ENCODE data around the gene AASDH. TPM values are rescaled to one million over a fixed set of nuclear protein-coding genes. Genes with fewer than 3 reads are reported as not detected.

AASDH gene
- polyA plus RNA-seq, 1 of the 3 experiments (the other 2 are of a cell fraction): 4.4 TPM

DNA sequence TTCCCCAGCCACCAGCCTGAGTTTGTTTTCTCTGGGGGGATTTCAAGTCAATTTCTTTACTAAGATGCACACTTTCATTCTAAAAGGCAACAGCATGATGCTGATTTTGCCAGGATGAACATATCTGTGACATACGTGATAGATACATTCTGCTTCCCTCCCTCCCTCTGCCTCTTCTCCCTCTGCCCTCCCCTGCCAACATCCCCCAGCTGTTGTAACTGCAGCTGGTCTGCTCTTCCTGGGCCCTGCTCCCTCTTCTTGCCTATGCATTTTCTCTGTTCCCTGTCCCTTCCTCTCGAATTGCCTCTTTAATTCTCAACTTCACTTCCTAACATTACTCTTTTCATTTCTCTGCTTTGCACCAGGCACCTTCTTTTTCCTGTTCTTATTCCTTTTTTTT lies 83.4 kb downstream of the AASDH start:
- ChIA-PET CTCF (no interaction called here), POLR2A (no interaction called here)
- Histone ChIP-seq H4K20me1 (ENCODE audit: insufficient read depth) (no peaks in the 10 kb centered on the region), H2AFZ (ENCODE audit: low read depth) (no peak overlapping the region), H3K36me3 (replicated peaks in 1 of 2; ENCODE audit: control insufficient read depth in 1 of 2, insufficient read depth in 2 of 2, low read length in 1 of 2) (no peaks in the 10 kb centered on the region), H3K4me1 (ENCODE audit: control insufficient read depth in 1 of 2, insufficient read depth in 2 of 2, low read depth in 1 of 2, low read length in 1 of 2) (no peaks in the 10 kb centered on the region; a peak in 2 of 4 replicates), H3K9me2 (no peaks in the 10 kb centered on the region), H3K27me3 (ENCODE audit: insufficient read depth) (no peaks in the 10 kb centered on the region), H3K79me2 (ENCODE audit: insufficient read depth) (no peaks in the 10 kb centered on the region), H3K4me3 (ENCODE audit: low read depth in 2 of 2, low read length in 1 of 2) (no peak overlapping the region), H3K27ac (ENCODE audit: low read depth in 2 of 2, low read length in 1 of 2) (no peak overlapping the region), H3K9me3 (no peaks in the 10 kb centered on the region), H3K9ac (no peak overlapping the region), H3F3A (replicated peaks; ENCODE audit: insufficient read depth) (peaks cover 7% of the 10 kb centered on the region), H3K4me2 (no peak overlapping the region)
- 85% methylated on average over 2 of the region's 2 CpGs for WGBS (ENCODE audit: low lambda C conversion rate)
- TF ChIP-seq FOXM1 (IDR thresholded peaks at IDR 0.05; ENCODE audit: low read depth): no peak
- TF ChIP-seq YY1 (IDR thresholded peaks at IDR 0.05; ENCODE audit: low read depth): no peak
- TF ChIP-seq, protein P1, sequence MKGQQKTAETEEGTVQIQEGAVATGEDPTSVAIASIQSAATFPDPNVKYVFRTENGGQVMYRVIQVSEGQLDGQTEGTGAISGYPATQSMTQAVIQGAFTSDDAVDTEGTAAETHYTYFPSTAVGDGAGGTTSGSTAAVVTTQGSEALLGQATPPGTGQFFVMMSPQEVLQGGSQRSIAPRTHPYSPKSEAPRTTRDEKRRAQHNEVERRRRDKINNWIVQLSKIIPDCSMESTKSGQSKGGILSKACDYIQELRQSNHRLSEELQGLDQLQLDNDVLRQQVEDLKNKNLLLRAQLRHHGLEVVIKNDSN (IDR thresholded peaks at IDR 0.05; ENCODE audit: borderline replicate concordance, low read depth): no peak
- TF ChIP-seq, protein P2, sequence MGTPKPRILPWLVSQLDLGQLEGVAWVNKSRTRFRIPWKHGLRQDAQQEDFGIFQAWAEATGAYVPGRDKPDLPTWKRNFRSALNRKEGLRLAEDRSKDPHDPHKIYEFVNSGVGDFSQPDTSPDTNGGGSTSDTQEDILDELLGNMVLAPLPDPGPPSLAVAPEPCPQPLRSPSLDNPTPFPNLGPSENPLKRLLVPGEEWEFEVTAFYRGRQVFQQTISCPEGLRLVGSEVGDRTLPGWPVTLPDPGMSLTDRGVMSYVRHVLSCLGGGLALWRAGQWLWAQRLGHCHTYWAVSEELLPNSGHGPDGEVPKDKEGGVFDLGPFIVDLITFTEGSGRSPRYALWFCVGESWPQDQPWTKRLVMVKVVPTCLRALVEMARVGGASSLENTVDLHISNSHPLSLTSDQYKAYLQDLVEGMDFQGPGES (IDR thresholded peaks at IDR 0.05; ENCODE audit: low read depth, low read length): no peak
- no peak for TF ChIP-seq RFX5 (IDR thresholded peaks at IDR 0.05; ENCODE audit: low read length)
- no peak for TF ChIP-seq SIN3A (IDR thresholded peaks at IDR 0.05; ENCODE audit: borderline replicate concordance, low read depth, low read length)
- TF ChIP-seq NRF1 (IDR thresholded peaks at IDR 0.05; ENCODE audit: low read depth, low read length): no peak
- TF ChIP-seq TCF12 (IDR thresholded peaks at IDR 0.05): no peak
- TF ChIP-seq POLR2AphosphoS5 (IDR thresholded peaks at IDR 0.05; ENCODE audit: low read depth, low read length): no peak
- TF ChIP-seq, protein P3, sequence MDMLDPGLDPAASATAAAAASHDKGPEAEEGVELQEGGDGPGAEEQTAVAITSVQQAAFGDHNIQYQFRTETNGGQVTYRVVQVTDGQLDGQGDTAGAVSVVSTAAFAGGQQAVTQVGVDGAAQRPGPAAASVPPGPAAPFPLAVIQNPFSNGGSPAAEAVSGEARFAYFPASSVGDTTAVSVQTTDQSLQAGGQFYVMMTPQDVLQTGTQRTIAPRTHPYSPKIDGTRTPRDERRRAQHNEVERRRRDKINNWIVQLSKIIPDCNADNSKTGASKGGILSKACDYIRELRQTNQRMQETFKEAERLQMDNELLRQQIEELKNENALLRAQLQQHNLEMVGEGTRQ (IDR thresholded peaks at IDR 0.05; ENCODE audit: borderline replicate concordance, low read depth, low read length): no peak
- no peak for TF ChIP-seq RCOR1 (IDR thresholded peaks at IDR 0.05; ENCODE audit: low read length)
- no peak for TF ChIP-seq JUND (IDR thresholded peaks at IDR 0.05)
- TF ChIP-seq SMC3 (IDR thresholded peaks at IDR 0.05; ENCODE audit: low read depth, low read length): no peak
- TF ChIP-seq, protein P4, sequence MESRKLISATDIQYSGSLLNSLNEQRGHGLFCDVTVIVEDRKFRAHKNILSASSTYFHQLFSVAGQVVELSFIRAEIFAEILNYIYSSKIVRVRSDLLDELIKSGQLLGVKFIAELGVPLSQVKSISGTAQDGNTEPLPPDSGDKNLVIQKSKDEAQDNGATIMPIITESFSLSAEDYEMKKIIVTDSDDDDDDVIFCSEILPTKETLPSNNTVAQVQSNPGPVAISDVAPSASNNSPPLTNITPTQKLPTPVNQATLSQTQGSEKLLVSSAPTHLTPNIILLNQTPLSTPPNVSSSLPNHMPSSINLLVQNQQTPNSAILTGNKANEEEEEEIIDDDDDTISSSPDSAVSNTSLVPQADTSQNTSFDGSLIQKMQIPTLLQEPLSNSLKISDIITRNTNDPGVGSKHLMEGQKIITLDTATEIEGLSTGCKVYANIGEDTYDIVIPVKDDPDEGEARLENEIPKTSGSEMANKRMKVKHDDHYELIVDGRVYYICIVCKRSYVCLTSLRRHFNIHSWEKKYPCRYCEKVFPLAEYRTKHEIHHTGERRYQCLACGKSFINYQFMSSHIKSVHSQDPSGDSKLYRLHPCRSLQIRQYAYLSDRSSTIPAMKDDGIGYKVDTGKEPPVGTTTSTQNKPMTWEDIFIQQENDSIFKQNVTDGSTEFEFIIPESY (IDR thresholded peaks at IDR 0.05; ENCODE audit: borderline replicate concordance, low read depth): no peak
- no peak for TF ChIP-seq TAF1 (IDR thresholded peaks at IDR 0.05; ENCODE audit: borderline replicate concordance, low read depth, low read length)
- no peak for TF ChIP-seq FOXJ3 (CRISPR knock-in tag; IDR thresholded peaks at IDR 0.05)
- TF ChIP-seq MXI1 (IDR thresholded peaks at IDR 0.05; ENCODE audit: low read depth, low read length): no peak
- TF ChIP-seq NFIC (IDR thresholded peaks at IDR 0.05; ENCODE audit: borderline replicate concordance): no peak
- TF ChIP-seq TEAD4 (IDR thresholded peaks at IDR 0.05; ENCODE audit: borderline replicate concordance, insufficient read depth): no peak
- DNase-seq: no peak
